Endothelial cell of umbilical vein (primary cell): ENCODE data around the gene OTX2. TPM values are rescaled to one million over a fixed set of nuclear protein-coding genes. Genes with fewer than 3 reads are reported as not detected.

Source experiments
- BruUV-seq: library from RNA; stranded (reverse); fragments of 400-500 nt; replicated peaks from 2 replicates; lab custom pipeline; 2021; lab: Mats Ljungman, UMichigan
- CTCF ChIA-PET: fragments of 300-600, 350-600 bp; sonication (Branson Sonifier 250); formaldehyde crosslinking; loops from one replicate; lab custom pipeline; 2021; ENCODE audit warnings: antibody characterized with exemption, inconsistent platforms; lab: Charles Lee
- POLR2A ChIA-PET: fragments of 300-600, 350-600 bp; sonication (Branson Sonifier 250); formaldehyde crosslinking; loops from one replicate; lab custom pipeline; 2021; ENCODE audit warnings: antibody characterized with exemption, inconsistent platforms; lab: Charles Lee
- DNase-seq: peaks from one replicate; pipeline ENCODE4 v3.0.0-alpha.2; 2011; ENCODE audit warnings: low read depth, low spot score
- FAIRE-seq: peaks from 2 replicates; lab custom pipeline; 2011; peaks lifted over from hg19 to GRCh38; lab: Jason Lieb, UNC
- H2AFZ ChIP-seq: 2 replicates; pipeline ENCODE4 v1.6.0; 2012; ENCODE audit warnings: low read depth, low read length, control low read depth, inconsistent platforms
- H3K27ac ChIP-seq: 2 replicates; pipeline ENCODE4 v1.5.1; 2011; ENCODE audit warnings: low read depth, mild to moderate bottlenecking, control low read depth, low read length, moderate library complexity; ENCODE audit not compliant: insufficient read depth
- H3K27me3 ChIP-seq, 2 experiments: 2 replicates each; pipeline versions ENCODE4 v1.6.0 to v1.6.1; 2011; ENCODE audit warnings: low read length in 2 of 2, mixed read lengths in 1 of 2; ENCODE audit not compliant: control insufficient read depth in 2 of 2, insufficient read depth in 2 of 2
- H3K36me3 ChIP-seq, 2 experiments: 2 replicates in 1 of 2; 3 replicates in 1 of 2; pipeline ENCODE4 v1.5.1; 2011; ENCODE audit warnings: low read length in 2 of 2, mild to moderate bottlenecking in 1 of 2, moderate library complexity in 1 of 2; ENCODE audit not compliant: control insufficient read depth in 2 of 2, insufficient read depth in 2 of 2; ENCODE audit errors: extremely low read depth in 1 of 2
- H3K4me1 ChIP-seq: 3 replicates; pipeline ENCODE4 v1.5.1; 2011; ENCODE audit warnings: mild to moderate bottlenecking, low read length; ENCODE audit not compliant: control insufficient read depth, insufficient read depth; ENCODE audit errors: extremely low read depth
- H3K4me2 ChIP-seq: 2 replicates; pipeline ENCODE4 v1.6.1; 2011; ENCODE audit warnings: low read length, control low read depth, mixed read lengths; ENCODE audit not compliant: insufficient read depth
- H3K4me3 ChIP-seq, 3 experiments: fragments of 200-600 bp in 1 of 3; sonication (generic), shearing (Covaris generic) in 1 of 3; replicated peaks in 1 of 3; 2 replicates each; pipeline ENCODE4 v1.5.1; 2011 to 2016; ENCODE audit warnings: control low read depth in 3 of 3, low read length in 3 of 3, mild to moderate bottlenecking in 2 of 3, inconsistent platforms in 1 of 3, low read depth in 1 of 3, moderate library complexity in 1 of 3; ENCODE audit not compliant: insufficient read depth in 1 of 3
- H3K79me2 ChIP-seq: 2 replicates; pipeline ENCODE4 v1.6.0; 2012; ENCODE audit warnings: low read length, inconsistent platforms; ENCODE audit not compliant: control insufficient read depth, insufficient read depth
- H3K9ac ChIP-seq: replicated peaks from 2 replicates; pipeline ENCODE3; 2011; ENCODE audit warnings: low read length, control low read depth; ENCODE audit not compliant: insufficient read depth; ENCODE audit errors: extremely low read depth
- H3K9me1 ChIP-seq: replicated peaks from 3 replicates; pipeline ENCODE4 v1.6.0; 2011; ENCODE audit warnings: mild to moderate bottlenecking, low read length; ENCODE audit not compliant: control insufficient read depth, insufficient read depth; ENCODE audit errors: extremely low read depth
- H3K9me3 ChIP-seq: replicated peaks from 2 replicates; pipeline ENCODE4 v1.5.1; 2012; ENCODE audit warnings: low read length, inconsistent platforms; ENCODE audit not compliant: control insufficient read depth, insufficient read depth
- H4K20me1 ChIP-seq: replicated peaks from 2 replicates; pipeline ENCODE3; 2011; ENCODE audit warnings: mild to moderate bottlenecking, low read length; ENCODE audit not compliant: control insufficient read depth, insufficient read depth; ENCODE audit errors: extremely low read depth
- EZH2 ChIP-seq: IDR thresholded peaks from 2 replicates; pipeline ENCODE4 v1.6.1; 2012; ENCODE audit warnings: borderline replicate concordance, low read depth, mild to moderate bottlenecking, moderate library complexity, low read length, inconsistent platforms; ENCODE audit not compliant: severe bottlenecking
- FOS ChIP-seq: IDR thresholded peaks from 2 replicates; pipeline ENCODE4 v1.6.1; 2011; ENCODE audit warnings: mild to moderate bottlenecking, low read length, moderate library complexity, borderline replicate concordance; ENCODE audit not compliant: insufficient read depth
- JUN ChIP-seq: IDR thresholded peaks from 2 replicates; pipeline ENCODE4 v1.6.1; 2011; ENCODE audit warnings: borderline replicate concordance, low read depth; ENCODE audit not compliant: insufficient read length, insufficient read depth
- POLR2A ChIP-seq: IDR thresholded peaks from 2 replicates; pipeline ENCODE4 v1.6.1; 2012; ENCODE audit warnings: low read depth, mild to moderate bottlenecking, control low read depth, low read length
- POLR2AphosphoS5 ChIP-seq: IDR thresholded peaks from 2 replicates; pipeline ENCODE4 v1.6.1; 2012; ENCODE audit warnings: low read depth, mild to moderate bottlenecking, control low read depth, low read length, moderate library complexity; ENCODE audit not compliant: insufficient read depth
- dilution Hi-C: fragments of 300-500 bp; cut with MboI; formaldehyde crosslinking; loops from one replicate; pipeline ENCODE4 v1.15.0; 2019; ENCODE audit warnings: low sequenced_read_pairs; ENCODE audit not compliant: extremely low pct_ligation_motif_present
- intact Hi-C: fragments of 100-400 bp; cut with micrococcal nuclease; formaldehyde crosslinking; loops from one replicate; pipeline ENCODE4 v1.10.0; 2022
- polyA plus RNA-seq, 4 experiments: library from polyadenylated mRNA; depleted of rRNA in 3 of 4; stranded (reverse) in 3 of 4; unstranded in 1 of 4; fragments of >200 nt; gene quantifications; 2 replicates each; pipeline versions ENCODE4 v1.2.1 to v1.2.3, GENCODE V29; 2011 to 2012; ENCODE audit warnings: missing spikeins in 1 of 4
- total RNA-seq: library from RNA; stranded (reverse); gene quantifications from 2 replicates; pipeline ENCODE4 v1.2.3, GENCODE V29; 2021
- TF ChIP-seq, protein P1 (sequence below): IDR thresholded peaks from 2 replicates; pipeline ENCODE4 v1.6.1; 2011; ENCODE audit not compliant: insufficient read depth, insufficient read length
- TF ChIP-seq, protein P2 (sequence below), 2 donors: IDR thresholded peaks; 1 replicate in 1 of 2; 2 replicates in 1 of 2; pipeline ENCODE4 v1.5.1; 2011; ENCODE audit warnings: low read length in 2 of 2, mild to moderate bottlenecking in 2 of 2, moderate library complexity in 2 of 2, control low read depth in 1 of 2, inconsistent platforms in 1 of 2, low read depth in 1 of 2; ENCODE audit not compliant: insufficient read depth in 1 of 2; ENCODE audit errors: extremely low read depth in 1 of 2

OTX2 gene
- total and polyA plus RNA-seq, 2 donors (not counting 3 experiments of a cell fraction or from before 2014, with no cell fraction given), result not detected

DNA sequence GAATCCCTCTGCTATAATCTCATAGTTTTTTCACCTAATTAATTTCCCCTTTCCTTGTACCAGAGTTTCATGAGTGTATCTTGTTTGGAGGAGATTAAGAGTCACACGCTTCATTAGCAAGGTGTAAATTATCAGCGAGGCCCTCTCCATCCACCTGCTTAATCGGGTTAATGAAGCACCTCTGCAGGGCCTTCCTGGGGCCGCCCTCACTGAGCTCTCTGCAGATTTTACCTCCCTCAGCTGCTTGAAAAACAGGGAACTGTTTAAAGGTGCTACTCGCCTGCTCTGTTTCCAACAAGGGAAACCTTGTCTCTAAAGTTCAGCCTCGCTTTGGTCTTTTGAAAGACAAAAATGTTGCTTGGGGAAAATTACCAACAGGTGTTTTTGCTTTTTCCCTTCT is 35.8 kb downstream of the OTX2 start:
- H3K4me3 ChIP-seq, result no peak overlapping the region
- H3K9me1 ChIP-seq, result no peaks in the 10 kb centered on the region
- BruUV-seq, result no TSS peak
- H3K27me3 ChIP-seq, result no peaks in the 10 kb centered on the region
- FAIRE-seq (no peak), DNase-seq (no peak)
- ChIA-PET CTCF (no interaction called here), POLR2A (no interaction called here)
- H3K9ac ChIP-seq, result no peak overlapping the region
- TF ChIP-seq, protein P1, sequence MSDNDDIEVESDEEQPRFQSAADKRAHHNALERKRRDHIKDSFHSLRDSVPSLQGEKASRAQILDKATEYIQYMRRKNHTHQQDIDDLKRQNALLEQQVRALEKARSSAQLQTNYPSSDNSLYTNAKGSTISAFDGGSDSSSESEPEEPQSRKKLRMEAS, result no peak
- TF ChIP-seq JUN, result no peak
- no peak for TF ChIP-seq FOS
- TF ChIP-seq EZH2, result no peak
- no peak for TF ChIP-seq POLR2AphosphoS5
- TF ChIP-seq, protein P2, sequence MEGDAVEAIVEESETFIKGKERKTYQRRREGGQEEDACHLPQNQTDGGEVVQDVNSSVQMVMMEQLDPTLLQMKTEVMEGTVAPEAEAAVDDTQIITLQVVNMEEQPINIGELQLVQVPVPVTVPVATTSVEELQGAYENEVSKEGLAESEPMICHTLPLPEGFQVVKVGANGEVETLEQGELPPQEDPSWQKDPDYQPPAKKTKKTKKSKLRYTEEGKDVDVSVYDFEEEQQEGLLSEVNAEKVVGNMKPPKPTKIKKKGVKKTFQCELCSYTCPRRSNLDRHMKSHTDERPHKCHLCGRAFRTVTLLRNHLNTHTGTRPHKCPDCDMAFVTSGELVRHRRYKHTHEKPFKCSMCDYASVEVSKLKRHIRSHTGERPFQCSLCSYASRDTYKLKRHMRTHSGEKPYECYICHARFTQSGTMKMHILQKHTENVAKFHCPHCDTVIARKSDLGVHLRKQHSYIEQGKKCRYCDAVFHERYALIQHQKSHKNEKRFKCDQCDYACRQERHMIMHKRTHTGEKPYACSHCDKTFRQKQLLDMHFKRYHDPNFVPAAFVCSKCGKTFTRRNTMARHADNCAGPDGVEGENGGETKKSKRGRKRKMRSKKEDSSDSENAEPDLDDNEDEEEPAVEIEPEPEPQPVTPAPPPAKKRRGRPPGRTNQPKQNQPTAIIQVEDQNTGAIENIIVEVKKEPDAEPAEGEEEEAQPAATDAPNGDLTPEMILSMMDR (IDR thresholded peaks at IDR 0.05; ENCODE audit: extremely low read depth in 1 of 2, insufficient read depth in 1 of 2, low read depth in 1 of 2, low read length in 2 of 2), result no peak
- no peak for TF ChIP-seq POLR2A
- H3K36me3 ChIP-seq, result no peaks in the 10 kb centered on the region
- no peaks in the 10 kb centered on the region for H3K9me3 ChIP-seq
- no peaks in the 10 kb centered on the region for H3K4me1 ChIP-seq
- H4K20me1 ChIP-seq, result no peaks in the 10 kb centered on the region
- H2AFZ ChIP-seq, result no peak overlapping the region
- no peak overlapping the region for H3K27ac ChIP-seq
- intact Hi-C loops (no loop called here), dilution Hi-C loops (no loop called here)
- no peaks in the 10 kb centered on the region for H3K79me2 ChIP-seq
- no peak overlapping the region for H3K4me2 ChIP-seq
